ENCODE data around the gene TTLL5.

Gene TTLL5

DNA sequence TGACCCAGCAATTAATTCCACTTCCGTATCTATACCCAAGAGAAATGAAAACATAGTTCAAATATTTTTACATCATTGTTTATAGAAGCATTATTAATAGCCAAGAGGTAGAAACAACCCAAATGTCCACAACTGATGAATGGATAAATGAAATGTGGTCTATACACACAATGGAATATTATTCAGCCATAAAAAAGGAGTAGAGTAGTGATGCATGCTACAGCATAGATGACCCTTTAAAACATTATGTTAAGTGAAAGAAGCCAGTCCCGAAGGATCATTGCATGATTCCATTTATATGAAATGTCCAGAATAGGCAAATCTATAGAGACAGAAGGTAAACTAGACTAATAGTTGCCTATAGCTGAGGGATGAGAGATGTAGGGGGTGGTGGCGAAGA, 291.4 kb downstream of the TTLL5 start:
- no peak for DNase-seq (ENCODE audit: low read depth in 1 of 2, low spot score in 1 of 2)

DNA sequence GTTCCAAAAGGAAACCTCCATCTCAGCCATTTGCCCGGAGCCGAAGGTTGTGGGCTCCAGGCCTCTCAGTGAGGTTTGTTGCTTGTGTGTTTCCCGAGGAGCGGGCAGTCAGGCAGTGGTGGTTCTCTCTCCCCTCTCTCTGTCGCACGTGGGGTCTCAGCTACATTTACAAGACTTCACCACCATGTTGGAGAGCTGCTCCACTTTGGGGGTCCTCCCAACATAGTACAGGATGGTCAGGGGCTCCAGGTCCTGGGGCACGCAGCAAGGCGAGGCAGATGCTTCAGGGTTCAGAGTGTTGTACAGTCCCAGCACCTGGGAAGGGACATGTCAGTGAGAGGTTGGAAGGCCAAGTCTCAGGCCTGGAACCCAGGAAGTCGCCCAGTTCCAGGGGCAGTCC, 298.0 kb downstream of the TTLL5 start:
- DNase-seq (ENCODE audit: low read depth in 1 of 2, low spot score in 1 of 2), result no peak

DNA sequence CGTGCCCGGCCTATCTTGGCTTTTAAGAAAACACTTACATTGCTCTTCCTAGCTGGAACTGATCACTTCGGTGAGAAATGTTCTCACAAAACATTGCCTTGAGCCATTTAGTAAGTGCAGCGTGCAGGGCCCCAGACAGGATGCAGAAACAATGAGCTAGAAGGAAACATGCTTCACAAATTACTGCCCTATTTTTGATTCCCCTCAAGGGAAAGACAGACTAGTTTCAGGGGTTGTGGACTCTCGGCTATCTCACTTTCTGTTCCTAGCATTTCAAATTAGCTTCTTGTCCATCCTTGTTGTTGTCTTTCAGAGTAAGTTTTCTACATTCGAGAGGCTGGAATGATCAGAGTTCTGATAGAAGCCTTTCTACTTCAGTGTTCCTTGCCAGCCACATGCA, 299.2 kb downstream of the TTLL5 start:
- DNase-seq (ENCODE audit: low read depth in 1 of 2, low spot score in 1 of 2), result no peak

DNA sequence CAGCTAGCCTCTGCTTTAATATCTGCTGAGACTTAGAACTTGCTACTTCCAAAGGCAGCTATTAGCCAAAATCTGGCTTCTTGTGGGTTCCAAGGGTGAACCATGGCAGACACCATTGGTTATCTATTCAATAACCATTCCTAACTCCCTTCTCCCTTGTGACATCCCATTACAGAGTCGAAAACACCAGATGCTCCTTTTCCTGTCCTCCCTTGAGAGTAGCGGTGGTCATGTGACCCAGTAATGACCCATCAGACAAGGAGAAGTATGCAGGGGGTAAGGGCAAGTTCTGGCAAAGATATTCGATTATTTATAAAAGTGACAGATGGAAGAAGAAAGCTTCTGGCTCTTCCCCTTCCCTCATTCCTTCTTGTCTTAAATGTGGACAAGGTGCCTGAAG, 300.6 kb downstream of the TTLL5 start:
- no peak for DNase-seq (ENCODE audit: low read depth in 1 of 2, low spot score in 1 of 2)

DNA sequence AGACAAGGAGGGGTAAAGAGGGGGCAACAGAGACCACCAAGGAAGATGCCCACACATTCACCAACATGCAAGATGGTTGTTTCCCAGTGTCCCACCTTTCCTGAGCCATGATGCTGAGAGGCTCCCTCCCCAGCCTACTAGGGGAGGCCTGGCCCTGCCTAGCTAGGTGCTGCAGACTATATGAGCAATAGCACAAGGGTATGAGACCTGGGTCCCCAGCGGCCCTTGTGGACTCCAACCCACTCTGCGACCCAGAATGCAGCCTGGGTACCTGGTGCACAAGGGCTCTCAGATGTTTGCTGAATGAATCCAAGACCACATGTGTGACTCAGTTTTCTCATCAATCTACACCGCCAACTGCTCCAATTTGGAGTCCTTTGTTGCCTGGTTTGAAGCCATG, 306.8 kb downstream of the TTLL5 start:
- no peak for DNase-seq (ENCODE audit: low read depth in 1 of 2, low spot score in 1 of 2)

DNA sequence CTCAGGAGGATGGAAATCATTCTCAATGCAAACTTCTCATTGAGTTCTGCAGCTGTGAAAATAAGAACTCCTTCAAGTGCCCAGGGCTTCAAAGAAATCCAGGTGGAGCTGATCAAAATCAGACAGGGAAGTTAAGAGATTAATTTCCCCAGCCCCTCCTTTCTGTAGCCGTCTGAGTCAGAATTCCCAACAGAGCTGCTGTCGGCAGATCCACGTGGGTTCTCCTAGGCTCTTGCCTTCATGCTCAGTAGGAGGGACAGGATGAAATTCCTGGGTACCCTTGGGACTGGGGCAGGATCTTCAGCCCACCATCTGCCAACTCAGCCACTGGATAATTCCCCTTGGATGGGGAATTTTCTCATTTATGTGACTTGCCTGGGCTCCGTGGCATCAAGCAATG, 307.4 kb downstream of the TTLL5 start:
- no peak for DNase-seq (ENCODE audit: low read depth in 1 of 2, low spot score in 1 of 2)

DNA sequence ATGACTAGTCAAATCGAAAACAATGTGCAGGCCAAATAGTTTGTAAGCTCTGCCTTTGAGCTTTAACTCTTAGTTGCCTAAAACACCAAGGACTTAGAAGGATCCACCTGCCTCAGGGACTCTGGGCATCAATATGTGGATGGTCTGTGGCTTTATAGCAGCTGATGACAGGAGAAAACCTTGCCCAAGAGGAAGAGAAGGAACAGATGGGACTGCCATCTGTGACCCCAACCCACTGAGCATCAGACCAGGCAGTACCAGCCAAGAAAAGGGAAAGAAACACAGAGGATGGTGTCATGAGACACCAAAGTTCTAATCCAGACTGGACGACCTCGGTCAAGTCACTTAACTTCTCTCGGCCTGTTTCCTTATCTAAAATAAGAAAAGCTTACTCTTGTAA, 308.1 kb downstream of the TTLL5 start:
- DNase-seq (ENCODE audit: low read depth in 1 of 2, low spot score in 1 of 2), result no peak

DNA sequence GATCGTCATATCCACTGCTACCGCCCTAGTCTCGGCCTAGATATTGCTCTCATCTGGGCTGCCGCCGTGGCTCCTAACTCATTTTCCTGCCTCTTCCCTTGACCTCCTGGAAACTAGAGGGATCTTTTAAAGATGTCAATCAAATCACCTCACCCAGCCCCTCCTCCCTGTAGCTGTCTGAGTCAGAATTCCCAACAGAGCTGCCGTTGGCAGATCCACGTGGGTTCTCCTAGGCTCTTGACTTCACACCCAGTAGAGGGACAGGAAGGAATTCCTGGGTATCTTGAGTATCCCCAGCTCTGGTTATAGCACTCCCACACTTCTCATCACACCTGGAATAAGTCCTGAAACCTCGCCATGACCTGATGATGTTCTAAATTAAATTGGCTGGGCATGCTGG, 308.8 kb downstream of the TTLL5 start:
- no peak for DNase-seq (ENCODE audit: low read depth in 1 of 2, low spot score in 1 of 2)

DNA sequence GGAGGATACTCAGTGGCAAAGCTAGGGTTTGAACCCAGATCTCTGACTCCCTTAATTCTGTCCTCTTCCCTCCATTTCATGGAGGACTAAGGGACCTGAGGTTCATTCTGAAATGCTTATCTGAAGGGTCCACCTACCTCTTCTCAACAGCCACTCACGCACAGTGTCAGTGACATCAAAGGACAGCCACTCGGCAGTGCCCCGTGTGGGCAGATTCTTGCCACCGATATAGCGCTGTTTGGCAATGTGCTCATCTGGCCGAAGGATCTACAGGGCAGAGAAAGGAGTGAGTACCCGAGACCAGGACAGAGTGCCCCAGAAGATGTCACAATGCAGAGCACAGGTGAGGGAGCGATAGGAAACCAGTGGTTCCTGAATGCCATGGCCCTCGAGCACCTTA, 309.9 kb downstream of the TTLL5 start:
- DNase-seq (ENCODE audit: low read depth in 1 of 2, low spot score in 1 of 2), result no peak

DNA sequence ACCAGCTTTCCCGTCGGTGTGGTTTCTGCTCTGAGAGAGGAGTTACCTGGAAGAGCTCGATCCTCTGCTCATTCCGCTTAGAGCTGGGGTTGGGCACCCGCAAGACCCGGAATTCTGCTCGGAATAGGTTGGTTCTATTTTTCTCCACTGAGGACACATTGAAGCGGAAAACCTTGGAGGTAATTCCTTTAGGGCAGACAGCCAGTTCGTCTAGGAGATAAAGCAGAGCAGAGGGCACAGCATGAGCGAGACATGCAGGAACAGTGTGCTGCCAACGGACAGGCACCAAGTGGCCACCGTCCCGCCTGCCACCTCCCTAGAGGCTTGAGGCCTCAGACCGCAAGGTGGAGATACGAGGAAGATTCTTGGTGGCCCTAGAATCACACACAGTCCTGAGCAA, 310.5 kb downstream of the TTLL5 start:
- no peak for DNase-seq (ENCODE audit: low read depth in 1 of 2, low spot score in 1 of 2)

DNA sequence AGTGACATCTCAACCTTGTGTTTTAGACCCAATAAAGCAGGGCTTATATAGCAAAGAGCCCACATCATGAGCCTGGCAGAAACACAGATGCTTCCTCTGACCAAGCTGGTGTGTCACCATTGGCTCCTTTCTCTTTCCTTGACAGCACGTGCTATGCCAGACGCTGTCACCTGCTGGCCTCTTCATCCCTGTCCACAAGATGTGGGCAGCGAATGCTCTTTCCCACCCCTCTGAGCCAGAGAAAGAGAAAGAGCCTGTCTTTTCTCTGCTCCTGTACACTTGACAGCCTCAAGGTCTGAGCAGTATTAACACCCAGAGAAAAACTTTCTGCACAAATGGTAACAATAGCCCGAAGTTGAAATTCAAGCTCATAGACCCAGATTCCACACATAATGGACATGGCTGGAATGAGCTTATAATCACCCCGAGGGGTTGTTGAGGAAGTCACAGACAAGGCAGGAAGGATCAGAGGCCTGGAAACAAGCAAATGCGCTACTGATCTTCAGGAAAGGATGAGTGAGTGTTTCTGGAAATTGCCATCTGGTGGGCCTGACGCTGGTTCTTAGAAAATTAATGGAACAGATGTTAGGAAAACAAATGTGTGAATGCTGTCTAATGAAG, 311.9 kb downstream of the TTLL5 start:
- no peak for DNase-seq (ENCODE audit: low read depth in 1 of 2, low spot score in 1 of 2)

DNA sequence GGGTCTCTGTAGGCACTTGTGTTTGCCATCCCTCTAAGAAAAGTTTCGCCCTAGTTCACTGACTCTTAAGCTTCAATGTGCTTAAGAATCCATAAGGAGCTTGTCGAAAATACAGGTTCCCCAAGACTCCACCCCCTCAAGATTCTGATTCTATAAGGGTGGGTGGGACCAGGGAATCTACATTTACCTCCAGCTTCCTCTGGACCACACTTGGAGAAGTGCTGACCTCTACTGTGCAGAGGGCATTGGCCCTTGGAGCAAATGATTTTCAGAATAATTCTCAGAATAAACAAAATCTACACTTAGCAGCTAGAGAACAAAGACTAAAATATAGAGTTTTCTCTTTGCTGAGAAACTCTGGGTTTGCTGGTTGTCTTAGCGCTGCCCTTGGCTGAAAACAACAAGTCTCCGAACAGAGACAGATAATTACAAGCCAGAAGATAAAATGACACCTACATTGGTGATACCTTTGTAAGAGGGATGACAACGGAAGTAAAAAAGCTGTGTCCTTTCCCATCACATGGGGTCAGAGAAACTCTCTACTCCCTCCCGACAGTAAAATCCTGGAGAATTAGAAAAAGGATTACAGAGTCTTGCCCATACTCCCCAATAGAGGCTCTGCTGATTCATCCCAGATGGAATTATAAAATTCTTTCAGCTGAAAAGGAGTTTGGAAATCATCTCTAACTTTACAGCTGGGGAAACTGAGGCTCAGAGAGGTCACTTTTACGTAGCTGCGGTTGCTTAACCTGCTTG, 316.0 kb downstream of the TTLL5 start:
- no peak for DNase-seq (ENCODE audit: low read depth in 1 of 2, low spot score in 1 of 2)

DNA sequence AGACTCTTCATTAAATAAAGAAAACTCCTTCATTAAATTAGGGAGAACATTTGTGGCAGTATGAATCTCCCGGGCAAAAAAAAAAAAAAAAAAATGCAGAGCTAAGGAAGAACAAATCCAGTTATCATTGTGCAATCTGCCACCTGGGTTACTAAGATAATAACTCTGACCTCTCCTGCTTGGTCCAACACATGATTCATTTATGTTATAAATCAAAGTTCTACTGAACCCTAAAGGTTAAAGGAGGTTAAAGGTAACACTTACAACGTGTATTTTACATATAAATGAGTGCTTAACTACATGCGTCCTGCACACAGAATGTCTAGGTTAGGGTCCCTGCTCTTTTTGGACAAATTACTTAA, 316.5 kb downstream of the TTLL5 start:
- no peak for DNase-seq (ENCODE audit: low read depth in 1 of 2, low spot score in 1 of 2)

DNA sequence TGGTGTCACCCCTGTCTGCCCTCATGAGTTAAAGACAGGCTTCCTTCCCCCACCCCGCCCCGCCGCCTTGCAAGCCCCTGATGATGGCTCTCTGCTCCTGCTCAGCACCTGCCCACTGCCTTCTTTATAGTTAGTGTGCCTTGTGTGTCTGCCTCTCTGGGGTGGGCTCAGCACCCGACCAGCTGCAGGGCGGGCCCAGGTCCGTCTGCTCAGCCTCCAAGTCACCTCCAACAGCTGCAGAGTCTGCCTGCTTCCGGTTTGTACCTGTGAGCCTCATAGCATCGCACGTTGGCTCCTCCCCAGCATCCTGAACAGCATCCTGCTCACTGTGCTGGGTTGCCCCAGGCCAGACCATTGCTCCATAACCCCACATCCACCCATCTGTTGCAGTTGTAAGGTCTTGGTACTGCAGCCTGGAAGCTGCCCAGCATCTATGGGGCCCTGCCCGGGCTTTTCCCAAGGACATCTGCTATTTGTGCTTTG, 317.2 kb downstream of the TTLL5 start:
- DNase-seq (ENCODE audit: low read depth in 1 of 2, low spot score in 1 of 2), result no peak

DNA sequence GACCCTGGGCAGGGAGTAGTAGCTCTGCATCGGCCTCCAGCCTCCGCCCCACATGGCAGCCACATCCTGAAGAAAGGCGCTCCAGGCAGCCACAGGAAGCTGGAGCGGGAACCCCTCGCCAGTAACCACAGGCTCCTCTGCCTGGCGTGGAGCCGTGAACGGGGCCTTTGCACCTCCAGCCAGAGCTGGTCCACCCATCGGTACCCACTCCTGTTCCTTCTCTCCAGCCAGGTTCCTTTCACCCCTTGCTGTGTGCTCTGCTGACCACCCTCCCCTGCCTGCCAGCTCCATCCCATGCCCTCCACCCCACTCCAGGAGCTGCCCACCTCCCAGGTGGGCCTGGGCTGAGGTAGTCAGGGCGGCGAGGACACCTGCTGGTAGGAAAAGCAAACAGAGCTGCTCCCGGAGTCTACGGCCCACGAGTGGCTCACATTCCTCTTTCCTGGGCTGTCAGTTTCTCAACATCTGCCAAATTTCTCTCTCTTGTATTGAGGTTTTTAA, 318.1 kb downstream of the TTLL5 start:
- DNase-seq (ENCODE audit: low read depth in 1 of 2, low spot score in 1 of 2), result no peak

DNA sequence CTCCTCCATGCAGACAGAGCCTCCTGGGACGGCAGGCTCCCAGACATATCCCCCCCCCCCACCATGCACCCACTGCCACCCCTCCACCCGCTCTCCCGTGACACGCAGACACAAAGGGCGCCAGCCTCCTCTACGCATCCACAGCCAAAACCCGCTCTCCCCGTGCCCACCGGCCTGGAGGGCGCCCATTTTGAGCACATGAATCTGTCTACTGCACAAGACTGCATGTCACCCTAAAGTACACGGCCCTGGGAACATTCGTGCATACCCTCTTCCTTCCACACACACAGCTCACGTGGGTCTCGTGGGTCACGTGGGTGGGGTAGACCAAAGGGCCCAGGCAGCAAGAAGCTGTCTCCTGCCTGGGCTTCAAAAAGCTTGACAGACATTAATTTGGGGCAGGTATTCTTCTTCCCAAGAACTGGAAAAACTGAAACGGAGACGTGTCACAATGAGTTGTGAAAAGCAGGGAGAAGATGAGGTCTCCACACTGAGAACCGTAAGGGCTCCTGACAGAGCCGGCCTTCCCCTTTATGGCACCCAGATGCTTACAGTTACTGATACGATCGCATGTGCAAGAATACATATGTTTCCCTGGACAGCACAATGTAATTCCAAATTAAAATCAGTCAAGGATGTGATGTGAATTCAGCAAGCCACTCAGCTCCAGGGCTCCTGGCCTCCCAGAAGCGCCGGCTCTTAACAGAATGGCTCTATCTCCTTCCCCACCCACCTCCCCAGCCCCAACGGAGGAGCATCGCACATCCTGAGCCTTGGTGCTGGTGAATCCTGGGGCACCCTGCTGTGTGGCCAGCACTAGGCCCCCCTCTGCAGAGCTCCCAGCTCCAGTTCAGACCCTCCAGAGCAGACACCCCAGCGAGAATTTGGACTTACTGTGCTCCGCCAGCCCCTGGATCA, 318.9 kb downstream of the TTLL5 start:
- no peak for DNase-seq (ENCODE audit: low read depth in 1 of 2, low spot score in 1 of 2)

DNA sequence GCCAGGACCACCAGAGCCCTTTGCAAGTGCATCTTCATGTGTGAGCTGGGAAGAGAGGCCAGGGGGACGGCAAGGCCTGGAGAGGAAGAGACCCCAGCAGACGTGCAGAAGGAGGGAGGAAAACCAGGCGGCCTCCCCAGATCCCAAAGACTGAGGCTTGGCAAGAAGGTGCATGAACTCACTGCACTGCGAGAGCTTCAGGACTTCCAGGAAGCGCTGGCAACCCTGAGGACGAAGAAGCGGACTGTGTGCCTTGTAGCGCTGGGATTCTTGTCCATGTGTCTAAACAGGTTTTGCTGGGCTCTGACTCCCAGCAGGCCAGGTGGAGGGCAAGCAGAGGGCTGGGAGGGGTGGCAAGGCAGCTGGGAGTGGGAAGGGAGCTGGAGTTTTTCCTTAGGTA, 319.8 kb downstream of the TTLL5 start:
- no peak for DNase-seq (ENCODE audit: low read depth in 1 of 2, low spot score in 1 of 2)

DNA sequence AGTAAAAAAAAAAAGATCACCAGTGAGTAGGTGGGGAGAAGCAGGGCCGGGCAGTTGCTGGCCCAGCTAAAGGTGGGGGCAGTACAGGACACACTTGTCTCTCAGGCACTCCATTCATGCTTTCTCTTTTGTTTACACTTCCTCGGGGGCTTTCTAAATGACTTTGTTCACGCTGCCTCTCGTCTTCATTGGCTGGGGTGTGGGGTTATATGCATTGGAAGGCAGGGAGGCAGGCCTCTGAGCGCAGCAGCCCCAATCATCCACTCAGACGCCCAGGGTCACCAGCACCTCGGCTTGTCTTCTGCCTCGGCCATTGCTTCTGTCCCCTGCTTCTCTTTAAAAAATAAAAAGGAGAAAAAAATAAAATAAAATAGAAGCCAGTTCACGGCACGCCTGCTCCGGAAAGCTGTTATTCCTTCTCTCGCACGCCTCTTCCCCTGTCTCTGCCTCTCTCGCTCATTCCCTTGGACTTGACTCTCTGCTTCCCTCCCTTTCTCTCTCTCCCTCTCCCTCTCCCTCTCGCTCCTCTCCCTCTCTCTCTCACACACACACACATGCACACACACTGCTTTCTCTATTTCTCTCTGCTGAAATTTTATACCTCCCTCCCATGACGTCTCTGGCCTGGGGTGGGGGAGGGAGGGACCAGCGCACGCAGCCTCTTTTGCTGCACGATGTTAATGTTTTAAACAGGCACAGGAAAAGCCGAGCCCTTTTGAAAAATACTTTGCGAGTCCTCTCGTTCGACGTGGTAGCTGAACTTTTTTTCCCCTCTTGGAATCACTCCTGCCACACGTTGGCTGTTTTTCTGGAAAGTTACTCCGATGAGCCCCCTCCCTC, 320.6 kb downstream of the TTLL5 start, which contains the start of gene TGFB3:
TGFB3 (minus strand) TSS at position 570 of the 840 bp plus-strand sequence. CDS start 1,102 bp downstream, outside the sequence.
- DNase-seq (ENCODE audit: low read depth in 1 of 2, low spot score in 1 of 2), result no peak

DNA sequence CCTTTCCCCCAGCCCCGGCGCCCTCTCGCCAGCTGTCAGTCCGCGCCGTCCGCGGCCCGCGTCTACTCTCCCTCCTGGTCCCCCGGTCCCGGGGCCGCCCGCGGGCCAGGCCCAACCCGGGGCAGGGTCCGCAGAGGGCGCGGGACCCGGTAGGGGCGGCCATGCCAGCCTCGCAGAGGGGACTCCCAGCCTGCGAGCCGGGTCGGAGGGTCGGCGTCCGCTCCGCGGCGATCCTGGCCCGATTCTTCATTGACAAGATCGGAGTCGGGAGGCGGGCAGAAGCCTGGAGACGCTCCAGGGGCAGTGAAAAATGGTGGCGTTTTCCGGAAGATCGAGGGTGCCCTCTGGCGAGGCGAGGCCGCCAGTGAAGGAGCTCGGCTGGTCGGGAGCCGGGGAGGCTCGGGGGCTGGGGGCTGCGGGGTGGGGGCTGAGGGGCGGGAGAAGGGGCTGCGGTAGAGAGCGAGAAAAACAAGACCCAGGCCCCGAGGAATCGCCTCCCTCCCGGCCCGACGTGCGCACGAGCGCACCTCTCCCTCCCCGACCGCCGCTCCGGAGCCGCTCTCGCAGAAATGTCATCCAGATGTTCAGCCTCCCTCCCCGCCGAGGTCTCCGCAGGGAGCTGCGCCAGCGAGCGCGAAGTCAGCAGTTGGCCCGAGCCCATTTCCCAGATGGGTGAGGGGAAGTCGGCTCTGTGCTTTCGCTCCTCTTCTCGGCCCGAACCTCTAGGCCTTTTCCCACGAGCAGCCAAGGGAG, 321.4 kb downstream of the TTLL5 start:
- DNase-seq (ENCODE audit: low read depth in 1 of 2, low spot score in 1 of 2), result peak; percentile 54 to 66

DNA sequence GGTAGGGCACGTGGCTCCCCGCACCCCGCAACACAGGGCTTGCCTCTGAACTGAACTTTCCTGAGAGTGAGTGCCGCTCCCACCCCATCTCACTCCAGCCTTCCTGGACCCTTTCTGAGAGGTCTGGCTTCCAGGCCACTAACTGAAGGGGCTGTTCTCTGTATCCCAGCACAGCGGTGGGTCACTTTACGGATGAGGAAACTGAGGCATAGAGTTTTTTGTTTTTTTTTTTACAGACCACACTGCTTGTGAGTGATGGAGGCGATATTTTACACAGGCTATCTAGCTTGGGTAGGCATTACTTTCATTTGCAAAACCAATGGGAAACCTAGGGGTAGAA, 321.9 kb downstream of the TTLL5 start:
- no peak for DNase-seq (ENCODE audit: low read depth in 1 of 2, low spot score in 1 of 2)

All from activated T-helper 1 cell treated with anti-CD3 and anti-CD28 coated beads, Interleukin-2, amount 50 U/mL, for 16 hours (primary cell).